Hepatocyte (in vitro differentiated cells): ENCODE results near the gene PTPRD. TPM values are rescaled to one million over a fixed set of nuclear protein-coding genes. Genes with fewer than 3 reads are reported as not detected.

Source experiments
- DNase-seq: peaks from one replicate; pipeline ENCODE4 v3.0.0-alpha.2; 2016; ENCODE audit warnings: low spot score
- H2AFZ ChIP-seq: fragments of 200-600 bp; sonication (generic); 2 replicates; pipeline ENCODE4 v1.6.0; 2016; ENCODE audit warnings: antibody characterized with exemption, mild to moderate bottlenecking
- H3K27ac ChIP-seq: fragments of 200-600 bp; sonication (generic); 2 replicates; pipeline ENCODE4 v1.5.1; 2016; ENCODE audit warnings: mild to moderate bottlenecking
- H3K27me3 ChIP-seq: fragments of 200-600 bp; sonication (generic); 2 replicates; pipeline ENCODE4 v1.6.1; 2016
- H3K36me3 ChIP-seq: fragments of 200-600 bp; sonication (generic); replicated peaks from 2 replicates; pipeline ENCODE4 v1.5.1; 2016; ENCODE audit warnings: low read depth; ENCODE audit not compliant: insufficient read depth
- H3K4me1 ChIP-seq: fragments of 200-600 bp; sonication (generic); 2 replicates; pipeline ENCODE4 v1.5.1; 2016; ENCODE audit warnings: mild to moderate bottlenecking, moderate library complexity; ENCODE audit not compliant: insufficient read depth
- H3K4me2 ChIP-seq: fragments of 200-600 bp; sonication (generic); 2 replicates; pipeline ENCODE4 v1.6.0; 2016
- H3K4me3 ChIP-seq: fragments of 200-600 bp; sonication (generic); 2 replicates; pipeline ENCODE4 v1.5.1; 2016; ENCODE audit warnings: mild to moderate bottlenecking
- H3K79me2 ChIP-seq: fragments of 200-600 bp; sonication (generic); 2 replicates; pipeline ENCODE4 v1.6.0; 2017; ENCODE audit warnings: mild to moderate bottlenecking
- H3K9me2 ChIP-seq: fragments of 200-600 bp; sonication (generic); replicated peaks from 2 replicates; pipeline ENCODE4 v1.6.0; 2017; ENCODE audit warnings: mild to moderate bottlenecking; ENCODE audit not compliant: insufficient read depth
- H3K9me3 ChIP-seq: fragments of 200-600 bp; sonication (generic); 2 replicates; pipeline ENCODE4 v1.5.1; 2016; ENCODE audit warnings: low read depth, mild to moderate bottlenecking
- H4K20me1 ChIP-seq: fragments of 200-600 bp; sonication (generic); 2 replicates; pipeline ENCODE4 v1.6.0; 2016; ENCODE audit warnings: mild to moderate bottlenecking; ENCODE audit not compliant: insufficient read depth, poor library complexity, severe bottlenecking
- CTCF ChIP-seq: fragments of 200-600 bp; sonication (generic); IDR thresholded peaks from 2 replicates; pipeline ENCODE4 v1.5.1; 2016; ENCODE audit warnings: antibody characterized with exemption, mild to moderate bottlenecking; ENCODE audit not compliant: poor library complexity
- EZH2 ChIP-seq: fragments of 200-600 bp; sonication (generic); IDR thresholded peaks from 2 replicates; pipeline ENCODE4 v1.6.1; 2016; ENCODE audit warnings: antibody characterized with exemption, mild to moderate bottlenecking, borderline replicate concordance
- EZH2phosphoT487 ChIP-seq: fragments of 200-600 bp; sonication (generic); IDR thresholded peaks from one replicate; pipeline ENCODE4 v1.6.1; 2018; ENCODE audit warnings: antibody characterized with exemption, mild to moderate bottlenecking, low read depth, moderate library complexity; ENCODE audit not compliant: unreplicated experiment, severe bottlenecking
- WGBS: methylation state at CpG from one replicate; pipeline ENCODE4 v1.1.6; 2016; ENCODE audit warnings: low lambda C conversion rate; ENCODE audit errors: missing lambda C conversion rate; 5-methylcytosine and 5-hydroxymethylcytosine counted together
- polyA plus RNA-seq: library from polyadenylated mRNA; unstranded; fragments of >200 nt; fragmentation: Nextera tagmentation; extraction: Ambion mirVana; gene quantifications from 2 replicates; pipeline ENCODE4 v1.2.1, GENCODE V29; 2016
- total RNA-seq: library from RNA; depleted of rRNA; stranded (reverse); fragments of >200 nt; gene quantifications from 2 replicates; pipeline ENCODE4 v1.2.3, GENCODE V29; 2014

PTPRD gene
- total and polyA plus RNA-seq, 2 experiments from 2014 or later = 6.5 to 77.6 TPM

DNA sequence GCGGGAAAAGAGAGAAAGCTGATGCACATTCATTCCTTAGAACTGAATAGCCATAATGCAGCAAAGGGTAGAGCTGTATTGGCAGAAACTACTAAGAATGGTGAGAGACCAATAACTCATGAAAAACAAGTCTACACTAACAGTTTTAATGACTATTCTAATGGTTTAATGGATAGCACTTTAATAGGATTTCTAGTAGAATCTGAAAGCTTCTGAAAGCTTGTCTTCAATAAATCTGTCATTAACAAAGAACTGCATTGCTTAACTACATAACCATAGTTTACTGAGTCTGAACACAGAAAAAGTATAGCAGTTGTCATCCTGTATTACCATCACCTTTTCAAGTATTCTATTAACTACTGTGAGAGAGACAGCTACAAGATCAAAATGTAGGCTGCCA is 2195.5 kb downstream of the PTPRD start:
- Histone ChIP-seq H3K36me3 (no peaks in the 10 kb centered on the region), H3K9me2 (no peaks in the 10 kb centered on the region), H3K79me2 (no peaks in the 10 kb centered on the region), H3K9me3 (no peaks in the 10 kb centered on the region), H3K27ac (no peak overlapping the region), H4K20me1 (no peaks in the 10 kb centered on the region), H3K4me2 (no peak overlapping the region), H2AFZ (no peak overlapping the region), H3K27me3 (no peaks in the 10 kb centered on the region), H3K4me3 (no peak overlapping the region), H3K4me1 (no peaks in the 10 kb centered on the region)
- TF ChIP-seq EZH2phosphoT487 (no peak), CTCF (no peak), EZH2 (no peak)
- no peak for DNase-seq
- 30% methylated on average over 1 of the region's 1 CpG for WGBS

GRCh38 chr9:8412327-8412726 is 2200.5 kb downstream of the PTPRD start:
- Histone ChIP-seq H3K4me2 (no peak overlapping the region), H3K4me3 (no peak overlapping the region), H4K20me1 (no peaks in the 10 kb centered on the region), H3K9me3 (no peaks in the 10 kb centered on the region), H3K4me1 (no peaks in the 10 kb centered on the region), H3K9me2 (no peaks in the 10 kb centered on the region), H3K27ac (no peak overlapping the region), H2AFZ (no peak overlapping the region), H3K79me2 (no peaks in the 10 kb centered on the region), H3K36me3 (no peaks in the 10 kb centered on the region), H3K27me3 (no peaks in the 10 kb centered on the region)
- WGBS = 97% methylated on average over 3 of the region's 3 CpGs
- DNase-seq = no peak
- TF ChIP-seq EZH2 (no peak), CTCF (no peak), EZH2phosphoT487 (no peak)

DNA sequence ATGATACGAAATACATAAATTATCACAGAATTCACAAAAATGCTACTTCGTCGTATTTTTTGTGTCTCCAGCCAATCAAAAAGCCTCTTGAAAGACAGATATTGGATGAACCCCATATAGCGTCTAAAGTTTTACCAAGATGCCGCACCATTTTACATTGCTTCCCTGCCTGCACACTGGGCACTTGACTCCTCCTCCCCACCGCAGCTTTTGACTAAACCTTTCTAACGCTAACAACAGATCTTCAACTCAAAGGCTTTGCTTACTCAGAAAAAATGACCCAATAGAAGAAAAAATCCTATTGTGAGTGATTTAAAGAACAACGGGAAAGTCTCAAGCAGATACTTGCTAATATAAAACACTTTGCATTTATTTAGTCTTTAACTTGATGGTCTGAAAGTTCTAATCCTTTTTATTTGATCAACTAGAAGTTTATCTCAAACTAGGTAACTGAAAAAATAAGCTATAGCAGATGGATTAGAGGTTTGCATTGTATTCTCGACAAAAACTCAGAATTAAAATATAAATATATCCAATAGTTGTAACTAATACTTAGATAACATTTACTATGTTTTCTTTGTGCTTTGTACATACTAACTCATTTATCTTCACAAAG is 2204.1 kb downstream of the PTPRD start:
- Histone ChIP-seq H3K4me1 (no peaks in the 10 kb centered on the region), H2AFZ (no peak overlapping the region), H3K27me3 (no peaks in the 10 kb centered on the region), H4K20me1 (no peaks in the 10 kb centered on the region), H3K4me2 (no peak overlapping the region), H3K9me2 (no peaks in the 10 kb centered on the region), H3K27ac (no peak overlapping the region), H3K79me2 (no peaks in the 10 kb centered on the region), H3K4me3 (no peak overlapping the region), H3K9me3 (no peaks in the 10 kb centered on the region), H3K36me3 (no peaks in the 10 kb centered on the region)
- DNase-seq = no peak
- 70% methylated on average over 9 of the region's 9 CpGs for WGBS
- TF ChIP-seq CTCF = no peak
- TF ChIP-seq EZH2 = no peak
- TF ChIP-seq EZH2phosphoT487 = no peak
